ENCODE measurements around the gene WASF3. TPM values are rescaled to one million over a fixed set of nuclear protein-coding genes. Genes with fewer than 3 reads are reported as not detected.

WASF3 gene
- total RNA-seq, 1 experiment from 2014 or later = 4.6 TPM

DNA sequence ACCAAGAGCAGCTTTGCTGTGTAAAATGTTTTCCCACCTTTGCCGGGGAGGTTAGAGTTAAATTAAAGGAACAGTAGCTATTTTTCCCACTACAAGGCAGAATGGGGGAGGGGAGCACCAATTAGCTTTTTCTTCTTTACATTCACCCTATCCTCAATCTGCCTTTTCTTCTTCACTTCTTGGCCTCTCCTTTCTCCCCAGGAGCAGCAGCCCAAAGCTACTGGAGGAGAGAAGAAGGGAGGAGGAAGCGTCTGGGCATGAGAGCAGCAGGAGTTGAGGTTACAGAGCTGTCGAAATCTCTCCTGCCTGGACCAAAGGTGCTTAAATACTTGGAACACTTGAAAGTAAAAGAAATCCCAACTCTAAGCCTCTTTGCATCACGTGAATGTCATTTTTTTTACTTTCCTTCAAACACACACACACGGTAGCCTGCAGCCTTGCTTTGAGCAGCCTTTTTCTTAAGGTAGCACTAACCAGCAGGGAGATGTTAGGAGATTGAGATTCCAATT is 39.0 kb upstream of the WASF3 start:
- ChIA-PET CTCF (no interaction called here), POLR2A (ENCODE audit: low non-redundant PET) (no interaction called here)
- Histone ChIP-seq H3K36me3 (ENCODE audit: insufficient read depth, low read length, poor library complexity, severe bottlenecking) (no peaks in the 10 kb centered on the region), H3K9me3 (ENCODE audit: low read depth, low read length, poor library complexity, severe bottlenecking) (no peaks in the 10 kb centered on the region), H3K27ac (ENCODE audit: low read depth, low read length, poor library complexity, severe bottlenecking) (no peak overlapping the region), H3K4me1 (ENCODE audit: insufficient read depth, low read length, poor library complexity, severe bottlenecking) (no peaks in the 10 kb centered on the region), H3K4me3 (ENCODE audit: low read depth, low read length, poor library complexity, severe bottlenecking) (no peak overlapping the region), H3K27me3 (replicated peaks; ENCODE audit: insufficient read depth, low read depth, low read length, poor library complexity) (no peaks in the 10 kb centered on the region)
- no TSS peak for BruUV-seq (replicated peaks)
- no peak for DNase-seq (ENCODE audit: low spot score)
- TF ChIP-seq EZH2 (IDR thresholded peaks at IDR 0.05; ENCODE audit: borderline replicate concordance, low read depth, low read length, poor library complexity, severe bottlenecking) = no peak
- TF ChIP-seq, protein P1, sequence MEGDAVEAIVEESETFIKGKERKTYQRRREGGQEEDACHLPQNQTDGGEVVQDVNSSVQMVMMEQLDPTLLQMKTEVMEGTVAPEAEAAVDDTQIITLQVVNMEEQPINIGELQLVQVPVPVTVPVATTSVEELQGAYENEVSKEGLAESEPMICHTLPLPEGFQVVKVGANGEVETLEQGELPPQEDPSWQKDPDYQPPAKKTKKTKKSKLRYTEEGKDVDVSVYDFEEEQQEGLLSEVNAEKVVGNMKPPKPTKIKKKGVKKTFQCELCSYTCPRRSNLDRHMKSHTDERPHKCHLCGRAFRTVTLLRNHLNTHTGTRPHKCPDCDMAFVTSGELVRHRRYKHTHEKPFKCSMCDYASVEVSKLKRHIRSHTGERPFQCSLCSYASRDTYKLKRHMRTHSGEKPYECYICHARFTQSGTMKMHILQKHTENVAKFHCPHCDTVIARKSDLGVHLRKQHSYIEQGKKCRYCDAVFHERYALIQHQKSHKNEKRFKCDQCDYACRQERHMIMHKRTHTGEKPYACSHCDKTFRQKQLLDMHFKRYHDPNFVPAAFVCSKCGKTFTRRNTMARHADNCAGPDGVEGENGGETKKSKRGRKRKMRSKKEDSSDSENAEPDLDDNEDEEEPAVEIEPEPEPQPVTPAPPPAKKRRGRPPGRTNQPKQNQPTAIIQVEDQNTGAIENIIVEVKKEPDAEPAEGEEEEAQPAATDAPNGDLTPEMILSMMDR (conservative IDR thresholded peaks at IDR 0.05; ENCODE audit: low read depth, low read length) = no peak
- intact Hi-C loops (cut with micrococcal nuclease; ENCODE audit: unreplicated experiment) = no loop called here

DNA sequence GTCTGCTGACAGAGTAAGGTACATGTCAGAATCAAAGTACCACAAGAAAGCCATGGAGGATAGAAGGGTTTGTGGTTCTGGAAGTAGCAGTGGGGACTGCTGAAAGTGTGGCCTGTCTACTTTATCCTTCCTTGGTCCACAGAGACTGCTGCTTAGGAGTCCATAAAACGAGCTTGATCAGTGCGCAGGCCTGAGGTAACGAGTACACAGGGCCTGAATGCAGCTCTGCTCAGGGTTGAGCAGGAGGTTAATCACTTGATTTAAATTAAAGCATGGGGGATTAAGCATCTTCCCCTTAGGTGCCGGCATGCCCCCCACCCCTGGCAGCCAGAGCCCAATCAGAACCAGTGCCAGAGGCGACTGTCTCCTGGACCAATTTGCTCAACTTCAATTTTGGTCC is 34.9 kb upstream of the WASF3 start:
- CTCF ChIA-PET = no interaction called here
- peaks cover 13% of the 10 kb centered on the region for H3K4me1 ChIP-seq (ENCODE audit: insufficient read depth, low read length, poor library complexity, severe bottlenecking)
- no peaks in the 10 kb centered on the region for H3K36me3 ChIP-seq (ENCODE audit: insufficient read depth, low read length, poor library complexity, severe bottlenecking)
- H3K4me3 ChIP-seq (ENCODE audit: low read depth, low read length, poor library complexity, severe bottlenecking) = no peak overlapping the region
- POLR2A ChIA-PET (ENCODE audit: low non-redundant PET) = no interaction called here
- intact Hi-C loops (cut with micrococcal nuclease; ENCODE audit: unreplicated experiment) = no loop called here
- BruUV-seq (replicated peaks) = no TSS peak
- no peak overlapping the region for H3K27ac ChIP-seq (ENCODE audit: low read depth, low read length, poor library complexity, severe bottlenecking)
- H3K27me3 ChIP-seq (replicated peaks; ENCODE audit: insufficient read depth, low read depth, low read length, poor library complexity) = no peaks in the 10 kb centered on the region
- no peaks in the 10 kb centered on the region for H3K9me3 ChIP-seq (ENCODE audit: low read depth, low read length, poor library complexity, severe bottlenecking)
- TF ChIP-seq, protein P1 (conservative IDR thresholded peaks at IDR 0.05; ENCODE audit: low read depth, low read length) = no peak
- no peak for TF ChIP-seq EZH2 (IDR thresholded peaks at IDR 0.05; ENCODE audit: borderline replicate concordance, low read depth, low read length, poor library complexity, severe bottlenecking)
- no peak for DNase-seq (ENCODE audit: low spot score)

DNA sequence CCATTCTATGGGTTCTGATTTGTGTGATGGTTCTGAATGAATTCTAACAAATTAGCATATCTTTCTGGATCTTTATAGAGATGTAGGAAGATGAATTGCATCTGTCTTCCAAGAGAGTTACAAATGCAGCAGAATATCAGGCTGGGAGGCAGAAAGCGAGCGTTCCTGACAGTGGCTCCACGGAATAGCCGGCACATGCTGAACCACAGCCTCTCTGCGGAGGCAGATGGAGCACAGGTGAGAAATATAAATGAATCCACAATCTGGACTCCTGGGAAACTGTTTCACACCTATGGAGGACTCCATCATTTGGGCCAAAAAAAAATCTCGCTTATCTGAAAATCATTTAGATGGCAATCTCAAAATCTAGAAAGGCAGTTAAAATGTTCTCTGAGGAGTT is 34.5 kb upstream of the WASF3 start:
- ChIA-PET CTCF (no interaction called here), POLR2A (ENCODE audit: low non-redundant PET) (no interaction called here)
- BruUV-seq (replicated peaks) = no TSS peak
- Histone ChIP-seq H3K27me3 (replicated peaks; ENCODE audit: insufficient read depth, low read depth, low read length, poor library complexity) (no peaks in the 10 kb centered on the region), H3K36me3 (ENCODE audit: insufficient read depth, low read length, poor library complexity, severe bottlenecking) (no peaks in the 10 kb centered on the region), H3K4me1 (ENCODE audit: insufficient read depth, low read length, poor library complexity, severe bottlenecking) (peaks cover 13% of the 10 kb centered on the region), H3K27ac (ENCODE audit: low read depth, low read length, poor library complexity, severe bottlenecking) (no peak overlapping the region), H3K4me3 (ENCODE audit: low read depth, low read length, poor library complexity, severe bottlenecking) (no peak overlapping the region), H3K9me3 (ENCODE audit: low read depth, low read length, poor library complexity, severe bottlenecking) (no peaks in the 10 kb centered on the region)
- intact Hi-C loops (cut with micrococcal nuclease; ENCODE audit: unreplicated experiment) = no loop called here
- TF ChIP-seq, protein P1 (conservative IDR thresholded peaks at IDR 0.05; ENCODE audit: low read depth, low read length) = no peak
- TF ChIP-seq EZH2 (IDR thresholded peaks at IDR 0.05; ENCODE audit: borderline replicate concordance, low read depth, low read length, poor library complexity, severe bottlenecking) = no peak
- DNase-seq (ENCODE audit: low spot score) = no peak

Measured in A673 (cell line).